NCI-H446 (cell line): ENCODE measurements around the gene FAM24B.
"Not testable (repeated sequence)": the region's sequence is repeated elsewhere in the genome, so short reads cannot be mapped to it uniquely, and the experiment has no call there.

Experiments used
- DNase-seq, 2 experiments: peaks; one replicate each; lab custom pipeline; 2025; lab: John Stamatoyannopoulos, UW

FAM24B gene, protein sequence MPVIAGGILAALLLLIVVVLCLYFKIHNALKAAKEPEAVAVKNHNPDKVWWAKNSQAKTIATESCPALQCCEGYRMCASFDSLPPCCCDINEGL

DNA sequence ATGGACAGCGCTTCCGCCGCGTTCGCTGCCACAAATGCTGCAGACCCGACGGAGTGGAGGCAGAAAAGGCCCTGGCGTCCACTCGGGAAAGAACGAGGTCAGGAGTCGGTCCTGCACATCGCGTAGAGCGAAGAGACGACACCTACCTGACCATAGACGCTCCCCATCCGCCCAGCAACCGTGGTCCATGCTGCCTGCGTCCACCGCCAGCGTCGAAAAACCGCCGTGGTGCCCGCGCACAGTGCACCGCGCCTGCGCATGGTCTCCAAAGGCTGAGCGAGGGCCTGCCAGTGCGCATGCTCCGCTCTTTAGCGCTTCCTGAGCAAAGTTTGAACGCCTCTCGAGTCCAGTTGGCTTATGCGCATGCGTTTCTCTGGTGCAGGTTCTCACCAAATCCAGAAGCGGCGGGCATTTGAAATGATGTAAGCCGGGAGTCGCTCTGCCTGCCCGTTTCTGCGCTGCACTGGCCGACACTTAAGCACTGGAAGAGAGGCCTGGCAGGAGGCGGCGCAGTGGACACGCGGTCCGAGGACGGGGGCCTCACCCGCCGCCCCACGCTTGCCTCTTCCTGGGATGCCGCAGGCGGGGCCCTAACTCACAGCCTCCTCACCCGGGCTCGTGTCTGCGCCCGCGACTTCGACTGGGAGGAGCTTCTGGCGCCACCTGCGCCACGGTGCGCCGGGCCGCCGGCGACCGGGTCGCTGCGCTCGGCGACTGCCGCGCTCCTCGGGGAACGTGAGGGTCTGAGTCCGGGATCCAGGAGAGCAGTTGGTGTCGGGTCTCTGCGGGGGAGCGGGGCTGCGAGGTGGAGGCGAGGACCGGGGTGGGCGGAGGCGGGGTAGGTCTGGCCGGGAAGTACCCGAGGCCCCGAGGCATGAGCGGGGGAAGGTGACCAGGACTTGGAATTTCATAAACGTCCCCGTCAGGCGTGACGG lies at the start of gene FAM24B:
Gene FAM24B, minus strand, starts transcription at position 243 of the 935 bp plus-strand sequence. CDS start 29,066 bp downstream, outside the sequence.
- peak; percentile 86 to 96 for DNase-seq

DNA sequence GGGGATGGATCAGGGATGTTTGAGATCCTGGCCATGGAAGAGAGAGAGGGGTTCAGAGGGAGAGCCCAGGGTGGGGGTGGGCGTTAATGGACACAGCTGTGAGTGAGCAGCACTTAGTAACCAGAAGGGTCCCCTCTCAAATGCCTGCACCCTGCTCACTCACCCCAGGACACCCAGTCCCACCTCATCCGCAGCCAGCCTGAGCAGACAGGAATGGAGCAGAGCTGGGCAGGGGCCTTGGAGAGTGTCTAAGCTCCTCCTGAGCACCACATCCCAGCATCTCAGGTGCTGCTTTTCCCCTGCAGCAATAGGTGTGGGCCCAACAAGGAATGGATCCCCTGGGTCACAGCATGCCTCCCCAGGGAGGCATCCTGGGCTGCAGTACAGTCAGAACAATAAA lies 36.3 kb upstream of the FAM24B start:
- DNase-seq = no peak

DNA sequence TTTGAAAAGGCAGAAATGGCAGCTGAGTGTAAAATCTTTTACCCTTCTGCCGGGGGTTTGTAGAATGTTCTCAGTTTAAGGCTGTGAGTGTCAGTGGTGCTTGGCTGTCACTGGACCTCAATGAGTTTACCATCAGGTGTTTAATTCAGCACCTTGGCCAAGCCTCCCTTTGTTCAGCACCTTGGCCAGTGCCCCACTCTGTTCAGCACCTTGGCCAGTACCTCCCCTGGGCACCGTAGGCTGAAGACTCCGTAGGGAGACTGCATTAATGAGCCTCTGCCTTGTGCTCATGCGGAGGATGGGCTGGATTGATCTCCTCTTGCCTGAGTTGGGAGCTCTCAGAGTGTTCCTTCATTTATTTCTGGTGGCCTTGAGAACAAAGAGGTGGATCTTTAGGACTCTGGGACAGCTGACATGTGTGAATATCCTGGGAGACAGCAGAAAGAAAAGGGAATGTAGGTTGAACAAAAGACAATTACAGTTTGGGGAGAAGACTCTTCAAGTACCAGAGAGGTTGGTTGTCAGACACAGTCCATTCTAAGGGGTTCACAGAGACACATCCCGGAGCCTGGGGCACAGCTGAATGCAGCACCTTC lies 32.6 kb upstream of the FAM24B start:
- DNase-seq = no peak

DNA sequence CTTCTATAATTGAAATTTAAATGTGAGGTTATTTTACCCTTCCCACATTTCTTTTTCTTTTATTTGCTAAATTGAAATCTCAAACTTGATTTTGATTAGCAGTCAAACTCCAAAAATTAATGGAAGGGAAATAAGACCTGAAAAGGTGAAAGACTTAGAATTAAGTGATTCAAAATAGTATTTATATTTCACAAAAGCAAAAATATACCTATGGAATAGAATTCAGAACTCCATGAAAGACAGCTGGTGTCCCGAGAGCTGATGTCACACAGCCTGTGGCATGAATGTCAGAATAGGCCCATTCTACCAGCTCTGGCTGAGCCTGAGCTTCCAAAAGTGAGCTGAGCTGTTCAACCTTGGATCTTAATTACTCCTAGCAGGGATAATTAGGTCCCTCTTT lies 30.9 kb upstream of the FAM24B start, which contains the start of gene FAM24A:
Gene FAM24A, plus strand, starts transcription at position 301 of the 400 bp plus-strand sequence. CDS start 1,025 bp downstream, outside the sequence.
- no peak for DNase-seq

DNA sequence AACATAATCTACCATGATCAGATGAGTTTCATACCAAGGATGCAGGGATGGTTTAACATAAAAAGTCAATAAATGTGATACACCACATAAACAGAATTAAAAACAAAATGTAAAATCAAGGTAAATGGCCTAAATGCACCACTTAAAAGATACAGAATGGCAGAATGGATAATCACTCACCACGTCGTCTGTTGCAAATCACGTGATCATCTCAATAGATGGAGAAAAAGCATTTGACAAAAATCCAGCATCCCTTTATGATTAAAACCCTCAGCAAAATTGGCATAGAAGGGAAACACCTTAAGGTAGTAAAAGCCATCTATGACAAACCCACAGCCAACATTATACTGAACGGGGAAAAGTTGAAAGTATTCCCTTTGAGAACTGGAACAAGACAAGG lies 24.5 kb upstream of the FAM24B start:
- DNase-seq = not testable (repeated sequence)

DNA sequence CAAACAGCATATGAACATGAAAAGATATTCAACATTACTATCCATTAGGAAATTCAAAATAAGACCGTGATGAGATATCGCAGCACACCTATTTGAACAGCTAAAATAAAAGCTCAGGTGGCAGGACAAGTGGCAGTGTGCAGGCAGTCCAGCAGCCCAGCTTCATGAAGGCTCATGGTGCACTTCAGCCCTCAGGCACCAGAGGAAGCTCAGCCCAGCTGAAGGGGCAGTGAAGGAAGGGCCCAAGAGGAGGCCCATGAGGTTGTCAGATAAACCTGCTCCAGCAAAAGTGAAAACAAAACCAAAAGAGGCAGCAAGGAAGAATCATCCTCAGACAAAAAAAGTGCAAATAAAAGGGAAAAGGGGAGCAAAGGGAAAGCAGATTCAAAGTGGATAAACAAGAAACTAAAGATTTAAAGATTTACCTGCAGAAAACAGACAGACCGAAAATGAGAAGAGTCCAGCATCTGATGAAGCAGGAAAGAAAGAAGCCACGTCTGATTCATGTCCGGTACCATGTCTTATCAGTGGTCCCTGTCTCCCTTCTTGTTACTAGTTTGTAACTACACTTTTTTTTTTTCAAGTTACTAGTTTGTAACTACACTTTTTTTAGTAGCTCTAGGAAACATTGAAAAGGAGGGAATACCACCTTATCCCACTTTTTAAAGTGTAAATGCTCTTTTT lies 15.0 kb upstream of the FAM24B start:
- no peak for DNase-seq

DNA sequence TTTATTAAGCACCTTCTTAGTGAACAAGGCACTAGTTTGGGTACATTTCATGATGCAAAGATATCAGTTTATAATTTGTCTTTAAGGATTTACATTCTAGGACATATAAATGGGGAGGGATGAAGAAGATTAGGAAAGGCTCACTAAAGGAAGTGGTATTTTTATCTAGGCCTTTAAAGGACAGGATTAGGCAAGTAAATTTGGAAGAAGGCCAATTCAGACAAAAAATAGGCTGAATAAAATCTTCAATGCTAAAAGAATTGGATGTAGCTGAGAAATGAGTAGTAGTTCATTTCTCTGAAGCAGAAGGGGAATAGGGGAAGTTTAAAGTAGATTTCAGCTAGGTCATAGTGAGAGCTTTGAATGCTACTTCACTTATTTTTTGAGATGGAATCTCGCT lies 4.8 kb upstream of the FAM24B start:
- no peak for DNase-seq

DNA sequence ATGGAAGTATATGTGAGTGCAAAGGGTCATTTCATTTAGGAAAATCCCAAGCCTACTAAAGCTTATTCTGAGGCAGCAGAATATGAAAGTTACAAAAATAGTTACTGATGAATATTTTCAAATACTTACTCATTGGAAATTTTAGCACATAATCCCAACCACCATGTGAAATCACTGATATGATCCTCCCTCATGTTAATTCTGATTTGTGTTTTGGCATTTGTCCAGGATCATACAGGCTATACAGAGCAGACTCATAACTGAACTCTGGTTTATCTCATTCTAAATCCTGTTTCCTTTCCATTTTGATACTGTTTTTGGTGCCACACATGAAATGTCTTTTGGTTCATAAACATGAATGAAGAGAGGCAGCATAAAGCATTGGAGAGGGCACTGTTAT lies 3.4 kb upstream of the FAM24B start:
- no peak for DNase-seq

DNA sequence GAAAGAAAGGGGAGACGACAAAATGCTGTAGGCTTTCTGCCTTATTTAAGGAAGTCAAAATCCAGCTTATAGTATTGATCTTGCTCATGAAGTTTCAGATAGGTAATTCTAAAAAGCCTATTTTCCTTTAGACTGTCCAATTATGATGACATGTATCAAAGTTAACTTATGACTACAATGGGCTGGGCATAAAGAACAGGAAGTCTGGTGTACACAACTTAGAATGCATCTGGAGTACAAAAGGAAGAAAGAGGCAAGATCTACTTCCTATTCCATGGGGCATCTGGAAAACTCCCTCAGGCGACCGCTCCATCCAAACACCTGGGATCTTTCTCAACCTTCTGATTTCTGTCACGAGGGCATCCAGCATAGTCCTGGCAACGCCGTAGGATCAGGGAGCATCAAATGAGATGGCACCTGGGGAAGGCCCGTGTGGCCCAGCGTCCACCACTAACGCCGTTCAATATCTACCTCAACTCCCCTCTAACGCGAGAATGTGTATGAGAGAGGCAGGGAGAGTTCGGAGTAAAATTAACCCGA lies 512 bp downstream of the FAM24B start:
- no peak for DNase-seq

DNA sequence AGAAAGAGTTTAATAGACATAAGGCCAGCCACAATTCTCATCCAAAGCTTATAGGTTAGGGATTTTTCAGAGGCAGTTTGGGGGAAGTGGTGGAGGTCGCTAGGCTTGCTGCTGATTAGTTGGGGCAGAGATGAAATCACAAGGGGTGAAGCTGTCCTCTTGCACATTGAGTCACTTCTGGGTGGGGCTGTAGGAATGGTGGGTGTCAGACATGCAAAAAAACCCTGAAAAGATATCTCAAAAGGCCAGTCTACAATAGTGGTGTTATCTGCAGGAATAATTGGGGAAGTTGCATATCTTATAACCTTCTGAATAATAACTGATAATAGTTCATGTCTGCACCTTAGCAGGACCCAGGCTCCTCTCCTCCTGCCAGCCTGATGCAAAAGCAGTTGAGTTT lies 2.1 kb downstream of the FAM24B start:
- no peak for DNase-seq

DNA sequence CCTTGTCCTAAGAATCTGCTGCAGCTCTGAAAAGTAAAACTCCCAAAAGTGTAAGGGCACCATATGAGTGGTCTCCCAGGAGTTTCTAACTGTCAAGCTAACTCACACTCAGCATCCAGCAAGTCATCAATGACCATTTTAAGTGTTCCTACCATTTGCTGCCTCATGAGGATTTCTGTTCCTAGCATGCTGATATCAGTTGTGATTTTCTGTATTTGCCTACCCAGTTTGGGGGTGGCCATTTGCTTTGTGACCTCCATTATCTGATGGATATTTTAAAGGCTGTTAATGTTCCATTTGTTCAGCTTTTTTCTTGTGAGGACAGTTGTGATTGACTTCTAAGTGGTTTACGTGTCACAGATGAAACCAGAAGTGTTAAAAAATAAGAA lies 2.9 kb downstream of the FAM24B start:
- DNase-seq = no peak

DNA sequence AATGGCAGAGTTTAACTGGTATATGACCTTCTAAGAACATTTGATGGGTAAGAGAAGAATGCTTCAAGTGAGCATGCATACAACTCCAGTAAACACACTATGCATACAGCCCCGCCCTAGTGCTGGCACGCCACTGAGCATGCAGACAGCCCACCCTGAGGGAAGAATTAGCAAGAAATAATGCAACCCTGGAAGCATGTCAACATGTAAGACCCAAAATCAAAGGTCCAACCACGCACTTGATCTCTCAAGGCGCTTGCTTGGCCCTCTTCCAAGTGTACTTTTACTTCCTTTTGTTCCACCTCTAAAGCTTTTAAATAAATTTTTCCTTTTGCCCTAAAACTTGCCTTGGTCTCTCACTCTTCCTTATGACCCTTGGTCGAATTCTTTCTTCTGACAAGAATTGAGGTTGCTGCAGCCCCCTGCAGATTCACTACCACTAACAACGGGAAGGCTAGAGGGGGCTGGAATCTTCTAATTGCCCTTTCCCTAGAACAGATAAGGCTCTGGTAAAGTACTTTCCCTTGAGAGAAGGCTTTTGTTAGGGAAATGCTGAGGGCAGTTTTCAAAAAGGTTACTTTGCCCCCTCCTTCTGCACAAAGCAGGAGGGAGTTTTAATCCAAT lies 3.4 kb downstream of the FAM24B start:
- no peak for DNase-seq

DNA sequence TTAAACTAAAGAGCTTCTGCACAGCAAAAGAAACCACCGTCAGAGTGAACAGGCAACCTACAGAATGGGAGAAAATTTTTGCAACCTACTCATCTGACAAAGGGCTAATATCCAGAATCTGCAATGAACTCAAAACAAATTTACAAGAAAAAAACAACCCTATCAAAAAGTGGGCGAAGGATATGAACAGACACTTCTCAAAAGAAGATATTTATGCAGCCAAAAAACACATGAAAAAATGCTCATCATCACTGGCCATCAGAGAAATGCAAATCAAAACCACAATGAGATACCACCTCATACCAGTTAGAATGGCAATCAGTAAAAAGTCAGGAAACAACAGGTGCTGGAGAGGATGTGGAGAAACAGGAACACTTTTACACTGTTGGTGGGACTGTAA lies 7.4 kb downstream of the FAM24B start:
- DNase-seq = not testable (repeated sequence)

DNA sequence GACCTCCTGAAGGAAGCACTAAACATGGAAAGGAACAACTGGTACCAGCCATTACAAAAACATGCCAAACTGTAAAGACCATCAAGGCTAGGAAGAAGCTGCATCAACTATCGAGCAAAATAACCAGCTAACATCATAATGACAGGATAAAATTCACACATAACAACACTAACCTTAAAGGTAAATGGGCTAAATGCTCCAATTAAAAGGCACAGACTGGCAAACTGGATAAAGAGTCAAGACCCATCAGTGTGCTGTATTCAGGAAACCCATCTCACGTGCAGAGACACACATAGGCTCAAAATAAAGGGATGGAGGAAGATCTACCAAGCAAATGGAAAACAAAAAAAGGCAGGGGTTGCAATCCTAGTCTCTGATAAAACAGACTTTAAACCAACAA lies 10.6 kb downstream of the FAM24B start:
- not testable (repeated sequence) for DNase-seq

DNA sequence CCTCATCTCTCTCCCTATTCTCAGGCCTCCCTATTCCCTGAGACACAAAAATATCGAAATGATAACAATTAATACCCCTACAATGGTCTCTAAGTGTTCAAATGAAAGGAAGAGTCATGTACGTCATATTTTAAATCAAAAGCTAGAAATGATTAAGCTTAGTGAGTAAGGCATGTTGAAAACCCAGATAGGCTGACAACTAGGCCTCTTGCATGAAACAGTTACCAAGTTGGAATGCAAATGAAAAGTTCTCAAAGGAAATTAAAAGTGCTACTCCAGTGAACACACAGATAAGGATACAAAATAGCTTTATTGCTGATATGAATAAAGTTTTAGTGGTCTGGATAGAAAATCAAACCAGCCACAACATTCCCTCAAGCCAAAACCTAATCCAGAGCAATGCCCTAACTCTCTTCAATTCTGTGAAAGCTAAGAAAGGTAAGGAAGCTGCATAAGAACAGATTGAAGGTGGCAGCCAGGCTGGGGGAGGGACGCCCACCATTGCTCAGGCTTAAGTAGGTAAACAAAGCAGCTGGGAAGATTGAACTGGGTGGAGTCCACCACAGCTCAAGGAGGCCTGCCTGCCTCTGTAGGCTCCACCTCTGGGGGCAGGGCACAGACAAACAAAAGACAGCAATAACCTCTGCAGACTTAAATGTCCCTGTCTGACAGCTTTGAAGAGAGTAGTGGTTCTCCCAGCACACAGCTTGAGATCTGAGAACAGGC lies 12.5 kb downstream of the FAM24B start:
- DNase-seq = not testable (repeated sequence)

DNA sequence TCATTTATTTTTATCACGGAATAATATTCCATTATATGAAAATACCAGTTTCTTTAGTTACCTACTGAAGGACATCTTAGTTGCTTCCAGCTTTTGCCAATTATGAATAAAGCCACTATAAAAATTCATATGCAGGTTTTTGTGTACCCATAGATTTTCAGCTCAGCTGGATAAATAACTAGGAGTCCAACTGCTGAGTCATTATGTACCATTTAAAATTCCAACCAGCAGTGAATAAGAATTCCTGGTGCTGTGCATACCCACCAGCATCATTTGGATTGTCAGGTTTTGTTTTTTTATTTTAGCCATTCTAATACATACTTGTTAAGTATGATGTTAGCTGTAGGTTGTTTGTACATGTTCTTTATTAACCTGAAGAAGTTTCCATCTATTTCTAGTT lies 14.5 kb downstream of the FAM24B start:
- no peak for DNase-seq

DNA sequence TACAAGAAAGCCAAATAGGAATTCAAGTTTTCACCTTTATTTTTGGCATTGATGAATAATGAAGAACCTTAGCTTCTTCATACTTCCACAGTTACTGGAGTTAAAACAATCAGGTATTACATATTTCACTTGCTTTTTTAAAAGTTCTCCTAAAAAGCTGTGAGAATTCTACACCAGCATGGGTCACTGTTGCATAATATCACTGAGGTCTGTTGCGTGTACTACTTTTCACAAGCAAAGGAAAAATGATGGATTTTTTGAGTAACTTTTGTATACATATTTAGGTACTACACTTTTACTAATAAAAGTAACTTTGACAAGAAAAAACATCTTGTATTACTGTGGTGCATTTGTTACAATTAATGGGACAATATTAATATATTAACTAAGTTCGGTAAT lies 15.2 kb downstream of the FAM24B start:
- DNase-seq = no peak

DNA sequence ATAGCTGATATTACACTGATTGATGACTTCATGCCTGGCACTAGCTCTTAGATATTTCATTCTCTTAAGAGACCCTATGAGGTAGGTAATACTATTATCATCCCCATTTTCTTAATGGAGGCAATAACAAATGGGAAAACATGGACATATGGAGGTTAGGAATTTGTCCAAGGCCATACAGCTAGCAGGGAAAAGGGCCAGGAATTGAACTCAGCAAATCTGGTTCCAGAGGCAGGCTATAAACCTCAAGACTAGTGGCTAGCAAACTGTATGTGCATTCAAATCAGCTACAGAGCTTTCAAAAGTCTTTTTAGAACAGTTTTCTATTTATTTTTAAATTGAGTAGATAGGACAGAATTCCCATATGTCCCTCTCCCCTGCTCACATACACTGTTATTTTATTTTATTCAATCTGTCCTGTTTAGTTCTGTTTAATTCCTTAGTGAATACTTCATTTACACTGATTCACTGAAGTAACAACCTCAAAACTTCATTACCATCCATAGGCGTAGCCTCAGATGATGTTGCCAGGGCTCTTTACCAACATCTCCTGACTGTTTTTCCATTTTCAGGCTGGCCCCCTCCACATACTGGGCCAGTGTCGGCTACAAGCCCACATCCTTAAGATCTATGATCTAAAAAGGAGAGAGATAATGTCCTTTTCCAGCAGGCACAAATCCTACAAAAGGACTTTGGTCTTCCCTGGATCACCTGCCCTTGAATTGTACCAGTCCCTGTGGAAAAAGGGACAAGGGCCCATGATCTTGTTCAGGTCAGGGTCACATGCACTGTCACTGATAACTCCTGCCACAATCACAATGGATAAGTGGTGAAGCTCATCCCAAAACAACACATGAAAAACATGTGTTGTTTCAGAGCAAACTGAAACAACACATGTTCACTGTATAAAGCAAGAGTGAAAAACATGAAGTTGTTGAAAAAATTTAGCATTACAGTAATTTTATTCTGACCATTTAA lies 15.9 kb downstream of the FAM24B start:
- DNase-seq = no peak

DNA sequence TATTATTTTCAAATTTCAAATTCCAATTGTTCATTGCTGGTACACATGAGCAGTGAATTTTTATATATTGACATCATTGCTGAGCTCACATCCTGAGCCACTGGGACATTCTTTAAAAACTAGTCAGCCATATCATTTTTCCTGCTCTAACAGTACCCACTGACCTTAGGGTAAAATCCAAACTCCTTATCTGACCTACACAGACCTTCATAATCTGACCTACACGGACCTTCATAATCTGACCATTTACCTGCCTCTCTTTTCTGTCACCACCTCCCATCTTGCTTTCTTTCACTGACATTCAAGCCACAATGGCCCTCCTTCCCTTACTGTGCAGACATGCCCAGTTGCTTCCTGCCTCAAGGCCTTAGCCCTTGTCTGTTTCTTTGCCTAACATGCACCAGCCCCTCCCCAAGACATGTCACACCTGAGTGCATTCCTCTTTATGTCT lies 17.6 kb downstream of the FAM24B start:
- no peak for DNase-seq

DNA sequence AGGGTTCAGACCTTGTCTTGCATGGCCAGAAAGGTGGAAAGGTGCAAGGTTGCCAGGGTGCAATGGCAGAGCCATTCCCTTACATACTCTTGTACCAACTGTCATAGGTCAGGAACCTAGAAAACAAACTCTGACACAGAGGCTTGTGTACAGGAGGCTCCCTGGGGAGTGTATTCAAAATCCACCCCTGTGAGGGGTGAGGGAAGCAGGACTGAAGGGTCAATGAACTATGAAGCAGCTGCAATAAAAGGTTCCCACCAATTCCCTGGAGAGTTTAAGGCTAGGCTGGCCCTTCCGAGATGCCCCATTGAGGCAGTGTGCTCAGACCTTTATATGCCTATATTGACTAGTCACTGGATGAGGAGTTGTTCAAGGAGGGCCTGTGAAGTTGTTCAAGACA lies 19.9 kb downstream of the FAM24B start:
- no peak for DNase-seq
